ENCODE measurements around the gene FAM114A1.
"Not testable (repeated sequence)": the region's sequence is repeated elsewhere in the genome, so short reads cannot be mapped to it uniquely, and the experiment has no call there.

Gene FAM114A1

GRCh38 chr4:38980903-38981676 is 113.5 kb downstream of the FAM114A1 start:
- H2AFZ ChIP-seq (ENCODE audit: low read depth, low read length): no peak overlapping the region
- no peak overlapping the region for H3K4me3 ChIP-seq (ENCODE audit: low read length)
- H3K27me3 ChIP-seq (ENCODE audit: insufficient read depth, low read length): no peaks in the 10 kb centered on the region

DNA sequence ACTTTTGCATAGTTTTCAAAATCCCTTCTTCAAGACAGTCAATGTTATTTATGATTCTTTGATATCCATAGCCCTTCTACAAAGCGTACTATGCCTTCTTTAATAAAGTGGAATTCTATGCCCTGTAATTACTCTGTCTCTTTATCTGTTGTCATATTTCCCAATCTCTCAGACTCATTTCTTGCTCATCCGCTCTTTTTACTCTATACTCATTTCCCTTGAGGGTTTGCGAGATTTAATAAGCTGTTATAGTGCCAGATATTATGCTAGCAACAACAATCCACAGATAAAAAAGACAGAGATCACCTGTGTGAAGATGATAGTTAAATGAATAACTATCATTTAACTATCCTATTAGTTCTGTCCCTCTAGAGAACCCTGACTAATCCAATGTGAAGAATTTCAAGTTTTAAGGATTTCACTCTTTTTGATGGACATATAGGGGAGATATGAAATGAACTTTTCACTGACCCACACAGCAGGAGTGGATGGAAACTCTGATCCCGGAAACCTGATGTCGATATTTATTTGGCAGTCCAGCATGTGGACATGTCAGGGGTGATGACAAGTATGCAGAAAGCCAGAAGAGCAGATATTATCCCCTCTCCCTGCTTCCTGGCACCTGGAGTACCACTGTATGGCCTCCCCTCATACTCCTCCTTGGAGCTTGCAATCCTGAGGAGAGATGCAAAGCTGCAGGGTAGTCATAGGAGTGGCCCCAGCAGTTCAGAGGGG is 114.9 kb downstream of the FAM114A1 start:
- H3K36me3 ChIP-seq (ENCODE audit: insufficient read depth, low read length): no peaks in the 10 kb centered on the region
- H3K9me3 ChIP-seq (ENCODE audit: low read length): no peaks in the 10 kb centered on the region
- H3K4me1 ChIP-seq (ENCODE audit: insufficient read depth, low read length): peaks cover 26% of the 10 kb centered on the region
- H3K27me3 ChIP-seq (ENCODE audit: insufficient read depth, low read length): no peaks in the 10 kb centered on the region
- no peak overlapping the region for H3K4me3 ChIP-seq (ENCODE audit: low read length)
- no peak overlapping the region for H2AFZ ChIP-seq (ENCODE audit: low read depth, low read length)

More at GRCh38 chr4:38980903-38981676, 113.5 kb downstream of the FAM114A1 start:
- Histone ChIP-seq H3K36me3 (ENCODE audit: insufficient read depth, low read length) (no peaks in the 10 kb centered on the region), H3K4me1 (ENCODE audit: insufficient read depth, low read length) (peaks cover 24% of the 10 kb centered on the region), H3K9me3 (ENCODE audit: low read length) (no peaks in the 10 kb centered on the region)

DNA sequence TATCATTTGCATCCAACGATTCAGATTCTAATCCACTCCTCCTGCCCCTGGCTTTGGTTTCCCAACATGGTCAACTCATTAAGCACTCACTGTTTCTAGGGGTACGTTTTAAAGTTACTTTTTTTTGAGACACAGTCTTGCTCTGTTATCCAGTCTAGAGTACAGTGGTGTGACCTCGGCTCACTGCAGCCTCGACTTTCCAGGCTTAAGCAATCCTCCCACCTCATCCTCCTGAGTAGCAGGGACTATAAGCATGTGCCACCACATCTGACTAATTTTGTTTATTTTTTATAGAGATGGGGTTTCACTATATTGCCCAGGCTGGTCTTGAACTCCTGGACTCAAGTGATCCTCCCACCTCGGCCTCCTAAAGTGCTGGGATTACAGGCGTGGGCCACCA is 115.7 kb downstream of the FAM114A1 start:
- peaks cover 26% of the 10 kb centered on the region for H3K4me1 ChIP-seq (ENCODE audit: insufficient read depth, low read length)

DNA sequence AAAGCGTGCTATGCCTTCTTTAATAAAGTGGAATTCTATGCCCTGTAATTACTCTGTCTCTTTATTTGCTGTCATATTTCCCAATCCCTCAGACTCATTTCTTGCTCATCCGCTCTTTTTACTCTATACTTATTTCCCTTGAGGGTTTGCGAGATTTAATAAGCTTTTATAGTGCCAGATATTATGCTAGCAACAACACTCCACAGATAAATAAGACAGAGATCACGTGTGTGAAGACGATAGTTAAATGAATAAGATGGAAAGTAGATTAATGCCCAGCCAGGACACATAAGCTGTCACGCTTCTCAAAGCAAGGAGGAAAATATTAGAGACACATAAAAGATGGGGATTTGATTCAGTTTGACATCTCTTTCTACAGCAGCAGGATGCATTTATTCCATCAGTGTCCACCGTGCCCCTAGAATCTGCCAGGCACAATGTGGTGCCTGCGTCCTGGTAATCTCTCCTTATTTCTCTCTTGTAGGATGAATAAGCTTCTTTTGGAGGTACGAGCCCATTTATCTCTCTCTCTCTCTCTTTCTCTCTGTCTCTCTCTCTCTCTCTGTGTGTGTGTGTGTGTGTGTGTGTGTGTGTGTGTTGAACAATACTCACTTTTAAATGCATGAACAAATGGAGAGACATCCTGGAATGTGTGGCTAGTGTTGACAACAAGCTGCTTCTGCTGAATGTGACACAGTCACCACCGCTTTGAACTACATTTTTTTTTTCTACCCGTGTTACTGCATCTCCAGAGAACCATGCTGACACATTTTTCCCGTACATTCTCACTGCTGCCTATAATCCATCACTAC is 116.4 kb downstream of the FAM114A1 start:
- no peaks in the 10 kb centered on the region for H3K9me3 ChIP-seq (ENCODE audit: low read length)
- H2AFZ ChIP-seq (ENCODE audit: low read depth, low read length): peak overlapping the region; percentile 50
- no peaks in the 10 kb centered on the region for H3K27me3 ChIP-seq (ENCODE audit: insufficient read depth, low read length)
- peak overlapping the region; percentile 6 for H3K4me3 ChIP-seq (ENCODE audit: low read length)
- peaks cover 26% of the 10 kb centered on the region for H3K4me1 ChIP-seq (ENCODE audit: insufficient read depth, low read length)
- no peaks in the 10 kb centered on the region for H3K36me3 ChIP-seq (ENCODE audit: insufficient read depth, low read length)

More for the DNA sequence above, 115.7 kb downstream of the FAM114A1 start:
- Histone ChIP-seq H3K9me3 (ENCODE audit: low read length) (no peaks in the 10 kb centered on the region), H3K36me3 (ENCODE audit: insufficient read depth, low read length) (no peaks in the 10 kb centered on the region), H3K4me3 (ENCODE audit: low read length) (no peak overlapping the region), H3K27me3 (ENCODE audit: insufficient read depth, low read length) (no peaks in the 10 kb centered on the region), H2AFZ (ENCODE audit: low read depth, low read length) (no peak overlapping the region)

GRCh38 chr4:38985410-38986100 is 117.9 kb downstream of the FAM114A1 start:
- Histone ChIP-seq H3K4me1 (ENCODE audit: insufficient read depth, low read length) (peaks cover 26% of the 10 kb centered on the region), H2AFZ (ENCODE audit: low read depth, low read length) (peak overlapping the region; percentile 39), H3K9me3 (ENCODE audit: low read length) (no peaks in the 10 kb centered on the region), H3K36me3 (ENCODE audit: insufficient read depth, low read length) (no peaks in the 10 kb centered on the region), H3K4me3 (ENCODE audit: low read length) (no peak overlapping the region), H3K27me3 (ENCODE audit: insufficient read depth, low read length) (no peaks in the 10 kb centered on the region)

DNA sequence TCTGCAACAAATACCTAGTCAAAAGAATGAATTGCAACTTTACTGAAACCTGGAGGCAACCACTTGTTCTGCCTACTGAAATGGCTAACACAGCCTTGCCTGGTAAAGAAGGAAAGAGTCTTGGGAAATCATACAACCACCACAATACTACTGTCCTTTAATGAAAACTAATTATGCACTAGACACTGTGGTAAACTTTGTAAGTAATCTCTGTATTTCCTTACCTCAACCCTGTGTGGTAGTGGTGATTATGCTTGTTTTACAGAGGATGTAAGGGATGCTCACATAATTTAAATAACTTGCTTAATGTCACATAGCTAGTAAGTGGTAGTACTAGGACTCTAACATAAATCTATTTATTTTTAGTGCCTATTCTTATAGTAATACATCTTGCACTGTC is 119.9 kb downstream of the FAM114A1 start:
- peaks cover 26% of the 10 kb centered on the region for H3K4me1 ChIP-seq (ENCODE audit: insufficient read depth, low read length)
- H3K36me3 ChIP-seq (ENCODE audit: insufficient read depth, low read length): no peaks in the 10 kb centered on the region
- no peaks in the 10 kb centered on the region for H3K9me3 ChIP-seq (ENCODE audit: low read length)
- H3K4me3 ChIP-seq (ENCODE audit: low read length): no peak overlapping the region
- H3K27me3 ChIP-seq (ENCODE audit: insufficient read depth, low read length): no peaks in the 10 kb centered on the region
- no peak overlapping the region for H2AFZ ChIP-seq (ENCODE audit: low read depth, low read length)

DNA sequence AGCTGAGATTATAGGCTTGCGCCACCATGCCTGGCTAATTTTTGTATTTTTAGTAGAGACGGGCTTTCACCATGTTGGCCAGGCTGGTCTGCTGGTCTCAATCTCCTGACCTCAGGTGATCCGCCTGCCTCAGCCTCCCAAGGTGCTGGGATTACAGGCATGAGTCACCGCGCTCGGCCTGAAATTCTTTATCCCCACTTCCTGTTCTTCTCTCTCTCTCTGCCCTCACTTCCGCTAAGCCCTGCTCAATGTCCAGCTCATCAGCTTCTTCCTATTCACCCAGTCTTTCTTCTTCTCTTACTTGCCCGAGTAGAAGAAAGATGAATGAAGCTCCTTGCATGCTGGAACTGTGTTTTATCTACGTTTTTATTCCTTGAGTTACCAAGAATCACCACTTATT is 120.7 kb downstream of the FAM114A1 start:
- H2AFZ ChIP-seq (ENCODE audit: low read depth, low read length); H3K36me3 ChIP-seq (ENCODE audit: insufficient read depth, low read length); H3K9me3 ChIP-seq (ENCODE audit: low read length); H3K4me3 ChIP-seq (ENCODE audit: low read length); H3K27me3 ChIP-seq (ENCODE audit: insufficient read depth, low read length): not testable (repeated sequence)
- peaks cover 26% of the 10 kb centered on the region for H3K4me1 ChIP-seq (ENCODE audit: insufficient read depth, low read length)

GRCh38 chr4:38989487-38989886 is 121.9 kb downstream of the FAM114A1 start:
- no peaks in the 10 kb centered on the region for H3K9me3 ChIP-seq (ENCODE audit: low read length)
- H3K27me3 ChIP-seq (ENCODE audit: insufficient read depth, low read length): no peaks in the 10 kb centered on the region
- peaks cover 18% of the 10 kb centered on the region for H3K4me1 ChIP-seq (ENCODE audit: insufficient read depth, low read length)
- no peak overlapping the region for H2AFZ ChIP-seq (ENCODE audit: low read depth, low read length)
- H3K4me3 ChIP-seq (ENCODE audit: low read length): no peak overlapping the region
- no peaks in the 10 kb centered on the region for H3K36me3 ChIP-seq (ENCODE audit: insufficient read depth, low read length)

GRCh38 chr4:38990241-38990640 is 122.6 kb downstream of the FAM114A1 start:
- H3K9me3 ChIP-seq (ENCODE audit: low read length): no peaks in the 10 kb centered on the region
- H3K4me3 ChIP-seq (ENCODE audit: low read length): no peak overlapping the region

DNA sequence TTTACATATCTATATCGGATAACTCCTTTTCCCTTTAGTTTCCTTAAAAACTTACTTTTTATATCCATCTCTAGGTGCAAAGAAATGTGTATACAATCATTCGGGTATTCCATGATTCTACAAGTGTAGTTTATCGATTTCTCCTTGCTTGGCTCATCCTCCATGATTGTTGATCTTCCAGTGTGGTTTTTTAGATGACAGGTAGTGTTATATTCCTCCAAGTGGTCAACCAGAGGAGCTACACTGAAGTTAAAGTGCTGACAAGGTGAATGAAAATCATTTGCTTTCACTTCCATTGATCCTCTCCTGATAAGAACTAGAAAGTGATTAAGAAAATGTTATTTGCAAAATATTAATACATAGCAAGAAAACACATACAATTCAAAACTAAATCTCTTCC is 126.1 kb downstream of the FAM114A1 start:
- H2AFZ ChIP-seq (ENCODE audit: low read depth, low read length): no peak overlapping the region
- no peaks in the 10 kb centered on the region for H3K4me1 ChIP-seq (ENCODE audit: insufficient read depth, low read length)
- H3K36me3 ChIP-seq (ENCODE audit: insufficient read depth, low read length): no peaks in the 10 kb centered on the region
- no peaks in the 10 kb centered on the region for H3K27me3 ChIP-seq (ENCODE audit: insufficient read depth, low read length)
- no peaks in the 10 kb centered on the region for H3K9me3 ChIP-seq (ENCODE audit: low read length)
- no peak overlapping the region for H3K4me3 ChIP-seq (ENCODE audit: low read length)

More at GRCh38 chr4:38990241-38990640, 122.6 kb downstream of the FAM114A1 start:
- Histone ChIP-seq H3K27me3 (ENCODE audit: insufficient read depth, low read length) (no peaks in the 10 kb centered on the region), H3K4me1 (ENCODE audit: insufficient read depth, low read length) (peaks cover 10% of the 10 kb centered on the region), H2AFZ (ENCODE audit: low read depth, low read length) (no peak overlapping the region), H3K36me3 (ENCODE audit: insufficient read depth, low read length) (no peaks in the 10 kb centered on the region)

- no peaks in the 10 kb centered on the region for H3K27me3 ChIP-seq (ENCODE audit: insufficient read depth, low read length)
- no peaks in the 10 kb centered on the region for H3K36me3 ChIP-seq (ENCODE audit: insufficient read depth, low read length)
- no peak overlapping the region for H3K4me3 ChIP-seq (ENCODE audit: low read length)
- H3K4me1 ChIP-seq (ENCODE audit: insufficient read depth, low read length): no peaks in the 10 kb centered on the region
- no peak overlapping the region for H2AFZ ChIP-seq (ENCODE audit: low read depth, low read length)
- no peaks in the 10 kb centered on the region for H3K9me3 ChIP-seq (ENCODE audit: low read length)
Observed at GRCh38 chr4:38994135-38994534, 126.5 kb downstream of the FAM114A1 start.
